MCF 10A (cell line): ENCODE data around the gene HPS4. TPM values are rescaled to one million over a fixed set of nuclear protein-coding genes. Genes with fewer than 3 reads are reported as not detected.

ENCODE experiments used
- BruUV-seq: library from RNA; stranded (reverse); fragments of 400-500 nt; replicated peaks from 2 replicates; lab custom pipeline; 2021; lab: Mats Ljungman, UMichigan
- CTCF ChIA-PET: fragments of 300-600 bp; sonication (Branson Sonifier 250); formaldehyde crosslinking; extraction: SDS; loops from one replicate; lab custom pipeline; 2021; ENCODE audit warnings: antibody characterized with exemption, inconsistent platforms; lab: Yijun Ruan, JAX
- POLR2A ChIA-PET: fragments of 300-600, 350-650 bp; sonication (Branson Sonifier 250); formaldehyde crosslinking; extraction: SDS; loops from one replicate; lab custom pipeline; 2020; ENCODE audit warnings: antibody characterized with exemption, inconsistent platforms; lab: Yijun Ruan, JAX
- DNase-seq: peaks from one replicate; pipeline ENCODE4 v3.0.0-alpha.2; 2018; ENCODE audit not compliant: unreplicated experiment
- H3K27ac Mint-ChIP-seq: one replicate; pipeline ENCODE4 v1.8.0; 2022; ENCODE audit warnings: mild to moderate bottlenecking, low read depth, mixed read lengths; ENCODE audit not compliant: unreplicated experiment
- H3K27me3 Mint-ChIP-seq: one replicate; pipeline ENCODE4 v1.8.0; 2022; ENCODE audit warnings: mixed read lengths; ENCODE audit not compliant: insufficient read depth, unreplicated experiment
- H3K36me3 Mint-ChIP-seq: one replicate; pipeline ENCODE4 v1.8.0; 2022; ENCODE audit warnings: mild to moderate bottlenecking, moderate library complexity, mixed read lengths; ENCODE audit not compliant: insufficient read depth, unreplicated experiment
- H3K4me1 Mint-ChIP-seq: one replicate; pipeline ENCODE4 v1.8.0; 2022; ENCODE audit warnings: mixed read lengths; ENCODE audit not compliant: insufficient read depth, unreplicated experiment
- H3K4me3 Mint-ChIP-seq: one replicate; pipeline ENCODE4 v1.8.0; 2022; ENCODE audit warnings: mild to moderate bottlenecking, moderate library complexity, mixed read lengths; ENCODE audit not compliant: unreplicated experiment
- H3K9me3 Mint-ChIP-seq: one replicate; pipeline ENCODE4 v1.8.0; 2022; ENCODE audit warnings: mixed read lengths; ENCODE audit not compliant: unreplicated experiment
- intact Hi-C: fragments of 100-400 bp; cut with micrococcal nuclease; formaldehyde crosslinking; loops from 2 replicates; pipeline ENCODE4 v1.14.1; 2022
- total RNA-seq: library from RNA; stranded (reverse); gene quantifications from 2 replicates; pipeline ENCODE4 v1.2.3, GENCODE V29; 2022
- TF ChIP-seq, protein P1 (sequence below): fragments of 200-600 bp; IDR thresholded peaks from one replicate; pipeline ENCODE4 v1.8.0; 2022; ENCODE audit warnings: antibody characterized with exemption, mild to moderate bottlenecking; ENCODE audit not compliant: unreplicated experiment

Gene HPS4
- total RNA-seq, 1 experiment from 2014 or later, result 35.6 TPM

DNA sequence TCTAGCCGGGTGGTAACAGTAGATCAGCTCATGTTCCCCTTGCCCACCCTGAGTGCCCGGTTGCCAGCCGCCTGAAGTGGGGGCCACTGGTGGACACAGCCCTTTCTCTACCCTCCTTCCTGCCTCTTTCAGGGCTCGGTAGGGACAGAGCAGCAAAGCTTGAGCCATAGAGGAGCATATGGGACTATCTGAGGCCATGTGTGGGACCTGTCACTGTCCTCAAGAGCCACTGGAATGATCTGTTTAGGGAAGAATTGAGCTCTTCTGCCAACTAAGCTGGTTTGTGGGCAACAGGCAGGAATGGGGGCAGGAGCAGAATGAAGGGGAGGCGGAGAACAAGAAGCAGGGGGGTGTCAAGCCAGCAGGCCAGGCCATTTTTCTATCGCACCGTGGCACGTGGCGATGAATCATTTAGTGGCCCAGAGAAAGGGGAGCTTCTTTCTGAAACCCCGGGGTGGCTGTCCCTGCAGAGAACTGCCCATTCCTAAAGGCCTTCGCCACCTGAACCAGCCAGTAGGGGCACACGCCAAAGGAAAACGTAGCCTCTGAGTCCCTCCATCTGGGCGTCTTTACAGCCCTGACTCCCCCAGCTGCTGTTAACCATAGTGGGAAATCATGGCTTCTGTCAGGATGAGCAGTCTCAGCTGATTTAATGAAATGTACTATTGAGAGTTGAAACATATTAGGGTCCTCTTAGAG, 45.7 kb downstream of the HPS4 start:
- CTCF ChIA-PET, result interaction anchor here (0.6 to 4.9 kb wide), 5 partner anchors 24 to 479 kb away, joined by 3 to 40 read pairs (median 4); no protein-coding TSS in a partner anchor
- H3K36me3 Mint-ChIP-seq, result peaks cover 8% of the 10 kb centered on the region
- POLR2A ChIA-PET, result no interaction called here
- TF ChIP-seq, protein P1, sequence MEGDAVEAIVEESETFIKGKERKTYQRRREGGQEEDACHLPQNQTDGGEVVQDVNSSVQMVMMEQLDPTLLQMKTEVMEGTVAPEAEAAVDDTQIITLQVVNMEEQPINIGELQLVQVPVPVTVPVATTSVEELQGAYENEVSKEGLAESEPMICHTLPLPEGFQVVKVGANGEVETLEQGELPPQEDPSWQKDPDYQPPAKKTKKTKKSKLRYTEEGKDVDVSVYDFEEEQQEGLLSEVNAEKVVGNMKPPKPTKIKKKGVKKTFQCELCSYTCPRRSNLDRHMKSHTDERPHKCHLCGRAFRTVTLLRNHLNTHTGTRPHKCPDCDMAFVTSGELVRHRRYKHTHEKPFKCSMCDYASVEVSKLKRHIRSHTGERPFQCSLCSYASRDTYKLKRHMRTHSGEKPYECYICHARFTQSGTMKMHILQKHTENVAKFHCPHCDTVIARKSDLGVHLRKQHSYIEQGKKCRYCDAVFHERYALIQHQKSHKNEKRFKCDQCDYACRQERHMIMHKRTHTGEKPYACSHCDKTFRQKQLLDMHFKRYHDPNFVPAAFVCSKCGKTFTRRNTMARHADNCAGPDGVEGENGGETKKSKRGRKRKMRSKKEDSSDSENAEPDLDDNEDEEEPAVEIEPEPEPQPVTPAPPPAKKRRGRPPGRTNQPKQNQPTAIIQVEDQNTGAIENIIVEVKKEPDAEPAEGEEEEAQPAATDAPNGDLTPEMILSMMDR, result no peak
- no peak overlapping the region for H3K27ac Mint-ChIP-seq
- DNase-seq, result no peak
- H3K4me1 Mint-ChIP-seq, result no peaks in the 10 kb centered on the region
- intact Hi-C loops, result no loop called here
- BruUV-seq, result no TSS peak
- H3K4me3 Mint-ChIP-seq, result no peak overlapping the region
- H3K27me3 Mint-ChIP-seq, result no peaks in the 10 kb centered on the region
- H3K9me3 Mint-ChIP-seq, result no peaks in the 10 kb centered on the region

DNA sequence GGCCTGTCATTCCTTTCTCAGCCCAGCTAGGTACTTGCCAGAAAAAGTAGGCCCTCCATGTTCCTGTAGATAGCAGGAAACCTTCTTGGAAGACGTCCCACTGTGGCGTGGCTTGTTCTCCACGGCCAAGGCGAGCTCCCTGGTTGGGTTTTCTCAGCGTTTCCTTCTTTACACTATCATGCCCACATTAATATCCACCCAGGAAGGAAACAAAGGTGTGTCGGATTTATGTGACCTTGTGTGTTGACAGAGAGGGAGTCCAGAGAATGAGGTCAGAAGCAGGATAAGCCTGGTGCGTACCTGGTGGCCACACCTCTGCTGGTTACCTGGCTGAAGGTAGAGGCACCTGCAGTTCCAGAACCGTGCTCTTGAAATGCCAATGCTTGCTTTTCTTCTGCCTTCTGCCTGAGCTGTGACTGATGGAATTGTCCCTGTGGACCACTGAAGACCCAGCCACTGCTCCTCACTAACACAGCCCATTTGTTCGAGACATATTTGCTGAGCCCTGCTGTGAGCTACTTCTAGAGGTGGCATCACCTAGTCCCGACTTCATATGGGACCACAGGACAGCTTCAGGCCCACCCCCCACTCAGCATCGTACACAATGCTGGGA, 46.6 kb downstream of the HPS4 start:
- Mint-ChIP-seq H3K4me3 (no peak overlapping the region), H3K27ac (no peak overlapping the region), H3K36me3 (peaks cover 8% of the 10 kb centered on the region), H3K27me3 (no peaks in the 10 kb centered on the region), H3K4me1 (no peaks in the 10 kb centered on the region), H3K9me3 (no peaks in the 10 kb centered on the region)
- intact Hi-C loops, result no loop called here
- TF ChIP-seq, protein P1, result no peak
- no peak for DNase-seq
- BruUV-seq, result no TSS peak
- ChIA-PET CTCF (interaction anchor here (1.0 to 4.9 kb wide), 2 partner anchors 25 to 229 kb away, joined by 4 to 40 read pairs; no protein-coding TSS in a partner anchor), POLR2A (interaction anchor here (0.6 to 0.7 kb wide), 2 partner anchors 19 to 35 kb away, joined by 3 to 4 read pairs; no protein-coding TSS in a partner anchor)

DNA sequence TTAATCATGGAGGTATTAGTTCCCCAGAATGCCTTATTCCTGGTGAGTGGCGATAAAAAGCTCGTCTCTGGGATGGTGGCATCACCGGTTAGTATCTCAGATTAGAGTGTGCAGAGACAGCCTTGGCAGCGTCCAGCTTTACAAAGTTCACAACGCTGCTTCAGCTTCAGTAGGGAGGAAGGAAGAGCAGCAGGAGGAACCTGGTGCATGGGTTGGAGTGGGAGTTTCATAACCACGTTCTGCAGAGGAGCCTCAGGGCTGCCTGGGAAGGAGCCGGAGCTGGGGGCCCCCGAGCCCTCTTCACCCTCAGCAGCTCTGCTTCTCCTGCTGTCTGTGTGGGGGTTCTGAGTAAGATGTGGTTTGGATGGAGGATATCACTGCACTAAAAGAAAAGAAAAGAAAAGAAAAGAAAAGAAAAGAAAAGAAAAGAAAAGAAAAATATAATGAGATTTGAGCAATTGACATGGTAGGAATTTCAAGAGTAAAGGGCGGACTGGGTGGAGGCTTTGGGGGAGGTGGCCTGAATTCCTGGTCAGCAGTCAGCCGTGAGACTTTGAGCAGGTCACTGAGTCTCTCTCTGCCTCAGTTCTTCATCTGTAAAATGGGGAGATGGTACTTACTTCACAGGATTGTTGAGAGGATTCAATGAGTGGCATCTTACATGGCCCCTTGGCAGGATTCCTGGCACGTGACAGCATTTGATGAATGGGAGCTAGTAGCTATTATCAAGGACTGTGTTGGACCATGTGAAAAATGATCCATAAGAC, 48.1 kb downstream of the HPS4 start:
- TF ChIP-seq, protein P1, result no peak
- H3K27ac Mint-ChIP-seq, result no peak overlapping the region
- CTCF ChIA-PET, result interaction anchor here (0.6 to 2.0 kb wide), 2 partner anchors 26 to 124 kb away, joined by 3 to 12 read pairs; no protein-coding TSS in a partner anchor
- H3K9me3 Mint-ChIP-seq, result no peaks in the 10 kb centered on the region
- intact Hi-C loops, result no loop called here
- DNase-seq, result no peak
- H3K36me3 Mint-ChIP-seq, result peaks cover 8% of the 10 kb centered on the region
- H3K4me3 Mint-ChIP-seq, result no peak overlapping the region
- H3K4me1 Mint-ChIP-seq, result no peaks in the 10 kb centered on the region
- POLR2A ChIA-PET, result no interaction called here
- no TSS peak for BruUV-seq
- no peaks in the 10 kb centered on the region for H3K27me3 Mint-ChIP-seq

GRCh38 chr22:26433805-26434204, 49.8 kb downstream of the HPS4 start:
- Mint-ChIP-seq H3K27me3 (no peaks in the 10 kb centered on the region), H3K4me3 (no peak overlapping the region), H3K4me1 (peaks cover 1% of the 10 kb centered on the region), H3K36me3 (peaks cover 8% of the 10 kb centered on the region), H3K27ac (no peak overlapping the region), H3K9me3 (no peaks in the 10 kb centered on the region)
- no peak for DNase-seq
- BruUV-seq, result no TSS peak
- intact Hi-C loops, result no loop called here
- CTCF ChIA-PET, result no interaction called here
- TF ChIP-seq, protein P1, result no peak
- POLR2A ChIA-PET, result no interaction called here
